GM18519 (cell line): Measurements from ENCODE around the gene COPS6.

Experiments
- ATAC-seq: cut with Tn5 transposase; IDR thresholded peaks from one replicate; pipeline ENCODE4 v1.9.1; 2021; ENCODE audit warnings: mild to moderate bottlenecking, moderate library complexity; ENCODE audit not compliant: unreplicated experiment, low FRiP score

The COPS6 gene

DNA sequence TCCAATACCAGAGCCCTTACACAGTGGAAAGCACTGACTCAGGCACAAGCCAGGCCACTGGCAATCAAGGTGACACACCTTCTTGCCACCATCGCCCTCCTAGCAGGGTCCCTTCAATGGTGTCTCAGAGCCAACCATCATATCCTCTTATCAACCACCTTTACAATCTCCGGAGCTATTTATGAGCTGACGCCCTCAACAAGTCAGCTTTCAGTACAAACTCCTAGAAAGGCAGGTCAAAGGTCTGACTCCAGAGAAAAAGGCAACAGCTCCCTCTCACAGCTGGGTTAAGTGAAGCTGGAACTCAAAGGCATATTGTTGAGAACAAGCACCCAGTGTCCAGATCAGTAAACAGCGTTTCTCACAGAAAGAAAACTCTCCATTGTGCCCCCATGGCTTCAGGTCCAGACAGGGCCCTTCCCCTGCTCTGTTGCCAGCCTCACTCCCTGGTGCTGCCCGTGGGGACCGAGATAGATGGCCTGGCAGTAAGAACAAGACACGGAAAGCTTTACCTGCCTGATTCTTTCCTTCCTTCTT is 9.7 kb upstream of the COPS6 start:
- ATAC-seq, result no peak

DNA sequence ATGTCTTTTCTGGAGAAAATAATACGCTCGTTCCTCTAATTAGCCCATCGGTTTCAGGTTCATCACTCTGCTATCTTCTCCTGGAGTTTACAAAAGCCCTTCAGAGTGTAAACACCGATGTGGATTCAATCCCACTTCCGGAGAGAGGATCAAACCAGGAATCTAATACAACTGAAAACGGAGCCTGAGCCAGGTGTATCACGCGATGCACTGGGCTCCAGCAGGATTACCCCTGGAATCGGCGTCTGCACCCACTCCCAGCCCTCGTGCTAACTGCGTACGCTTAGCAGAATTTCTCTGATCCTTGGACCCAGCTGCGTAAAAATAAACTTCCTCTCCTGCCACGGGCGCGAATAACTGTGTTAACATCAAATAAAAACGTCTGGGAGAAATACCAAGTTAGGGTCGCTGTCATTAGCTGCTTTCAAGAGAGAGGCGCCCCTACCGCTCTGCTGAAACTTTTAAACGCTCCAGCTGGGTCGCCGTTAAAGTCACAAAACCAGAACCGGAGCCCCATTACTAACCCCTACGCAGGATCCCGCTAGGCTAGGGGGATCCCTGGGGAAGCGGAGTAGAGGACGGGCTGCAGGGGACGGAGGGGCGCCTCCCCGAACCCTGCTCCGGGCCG is 7.7 kb upstream of the COPS6 start:
- ATAC-seq, result no peak

DNA sequence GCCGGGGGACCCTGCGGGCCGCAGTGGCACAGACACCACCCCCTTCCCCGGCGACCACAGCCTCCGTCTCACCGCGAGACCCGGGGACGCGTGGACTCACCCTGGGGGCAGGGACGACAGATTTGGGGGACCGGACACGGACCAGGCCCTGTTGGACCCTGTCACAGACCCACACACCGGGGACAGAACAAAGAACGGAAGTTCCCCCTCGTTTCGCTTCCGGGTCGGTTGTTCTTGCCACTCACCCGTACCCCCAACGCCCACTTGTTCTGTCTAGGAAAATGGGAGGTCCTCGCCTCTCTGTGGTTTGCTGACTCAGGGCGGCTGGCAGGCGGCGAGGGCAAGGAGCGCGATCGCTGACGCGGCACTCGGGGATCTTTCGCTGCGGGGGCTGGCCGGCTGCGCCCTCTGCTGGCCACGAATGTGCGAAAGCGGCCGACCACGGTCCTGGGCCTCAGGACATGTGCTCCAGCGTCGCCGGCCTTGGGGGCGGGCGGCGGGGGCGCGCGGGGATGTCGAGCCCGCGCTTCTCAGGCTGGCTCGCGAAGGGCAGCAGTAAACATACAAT is 7.2 kb upstream of the COPS6 start, which contains the start of gene ZNF3:
TSS of gene ZNF3 (minus strand) at position 189 of the 568 bp plus-strand sequence. CDS start 4,366 bp downstream, outside the sequence.
- ATAC-seq, result peak; percentile 45

DNA sequence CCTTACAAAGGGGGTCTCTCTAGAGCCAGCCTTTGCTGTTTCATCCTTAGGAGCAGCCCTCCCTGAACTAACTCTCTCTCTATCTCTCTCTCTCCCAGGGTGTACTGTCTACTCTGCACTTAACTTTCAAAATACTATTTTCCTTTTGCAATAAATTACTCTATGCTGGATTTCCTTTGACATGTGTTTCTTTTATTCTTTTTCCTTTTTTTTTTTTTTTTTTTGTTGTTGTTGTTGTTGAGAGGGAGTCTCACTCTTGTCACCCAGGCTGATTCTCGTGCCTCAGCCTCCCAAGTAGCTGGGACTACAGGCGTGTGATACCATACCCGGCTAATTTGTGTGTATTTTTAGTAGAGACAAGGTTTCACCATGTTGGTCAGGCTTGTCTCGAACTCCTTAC is 5.8 kb upstream of the COPS6 start:
- no peak for ATAC-seq

DNA sequence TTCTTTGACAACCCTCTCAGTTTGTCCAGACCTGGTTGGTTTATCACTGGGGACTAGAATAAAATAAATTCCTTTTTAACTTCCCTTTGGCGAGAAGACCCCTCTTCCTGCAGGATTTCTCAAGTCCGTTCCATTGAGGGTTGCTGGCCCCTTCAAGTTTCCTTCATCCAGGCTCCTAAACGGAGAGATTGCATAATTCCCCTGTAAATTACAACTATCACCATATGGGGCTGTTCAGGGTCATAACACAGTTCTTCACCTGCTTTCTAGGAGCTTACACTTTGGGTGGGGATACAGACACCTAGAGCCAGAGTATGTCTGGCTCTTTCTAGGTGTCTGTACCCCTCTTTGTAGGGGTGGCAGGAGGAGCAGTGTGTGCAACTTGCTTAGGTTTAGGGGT is 3.3 kb upstream of the COPS6 start:
- no peak for ATAC-seq

DNA sequence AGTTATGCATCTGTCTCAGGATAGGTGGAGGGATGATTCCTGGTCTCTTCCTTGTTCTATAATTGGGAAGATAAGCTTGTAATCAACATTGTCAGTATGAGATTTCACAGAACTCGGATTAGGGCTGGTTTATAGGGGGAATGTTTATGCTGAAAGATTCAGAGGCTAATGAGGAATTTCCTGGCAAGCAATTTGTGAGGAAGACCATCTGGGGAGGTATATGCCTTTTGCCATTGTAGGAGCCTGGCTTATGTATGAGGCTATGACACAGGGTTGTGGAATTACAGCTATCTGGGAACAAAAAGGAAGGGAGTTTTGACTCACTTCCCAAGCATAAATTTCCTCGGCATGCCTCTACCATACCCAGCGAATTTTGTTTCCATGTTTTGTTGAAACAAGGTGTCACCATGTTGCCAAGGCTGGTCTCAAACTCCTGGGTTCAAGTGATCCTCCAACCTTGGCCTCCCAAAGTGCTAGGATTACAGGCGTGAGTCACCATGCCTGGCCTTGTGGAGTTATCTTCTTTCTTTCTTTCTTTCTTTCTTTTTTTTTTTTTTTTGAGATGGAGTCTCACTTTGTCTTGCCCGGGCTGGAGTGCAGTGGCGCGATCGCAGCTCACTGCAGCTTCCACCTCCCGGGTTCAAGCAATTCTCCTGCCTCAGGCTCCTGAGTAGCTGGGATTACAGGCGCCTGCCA is 1.6 kb upstream of the COPS6 start:
- no peak for ATAC-seq

DNA sequence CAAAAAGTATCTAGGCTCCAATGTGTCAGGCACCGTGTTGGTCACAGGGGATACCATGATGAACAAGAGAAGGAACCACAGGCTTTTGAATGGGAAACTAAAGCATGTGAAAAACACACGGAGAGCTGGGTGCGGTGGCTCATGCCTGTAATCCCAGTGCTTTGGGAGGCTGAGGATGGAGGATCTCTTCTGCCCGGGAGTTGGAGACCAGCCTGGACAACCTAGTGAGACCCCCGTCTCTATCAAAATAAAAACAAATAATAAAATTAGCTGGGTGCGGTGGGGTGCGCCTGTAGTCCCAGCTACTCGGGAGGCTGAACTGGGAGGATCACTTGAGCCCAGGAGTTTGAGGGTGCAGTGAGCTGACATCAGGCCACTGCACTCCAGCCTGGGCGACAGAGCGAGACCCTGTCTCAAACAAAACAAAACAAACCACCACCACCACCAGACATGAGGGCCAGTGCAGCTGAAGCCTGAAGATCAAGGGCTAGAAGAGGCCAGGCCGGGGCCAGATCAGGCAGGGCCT is 611 bp upstream of the COPS6 start:
- ATAC-seq, result no peak

DNA sequence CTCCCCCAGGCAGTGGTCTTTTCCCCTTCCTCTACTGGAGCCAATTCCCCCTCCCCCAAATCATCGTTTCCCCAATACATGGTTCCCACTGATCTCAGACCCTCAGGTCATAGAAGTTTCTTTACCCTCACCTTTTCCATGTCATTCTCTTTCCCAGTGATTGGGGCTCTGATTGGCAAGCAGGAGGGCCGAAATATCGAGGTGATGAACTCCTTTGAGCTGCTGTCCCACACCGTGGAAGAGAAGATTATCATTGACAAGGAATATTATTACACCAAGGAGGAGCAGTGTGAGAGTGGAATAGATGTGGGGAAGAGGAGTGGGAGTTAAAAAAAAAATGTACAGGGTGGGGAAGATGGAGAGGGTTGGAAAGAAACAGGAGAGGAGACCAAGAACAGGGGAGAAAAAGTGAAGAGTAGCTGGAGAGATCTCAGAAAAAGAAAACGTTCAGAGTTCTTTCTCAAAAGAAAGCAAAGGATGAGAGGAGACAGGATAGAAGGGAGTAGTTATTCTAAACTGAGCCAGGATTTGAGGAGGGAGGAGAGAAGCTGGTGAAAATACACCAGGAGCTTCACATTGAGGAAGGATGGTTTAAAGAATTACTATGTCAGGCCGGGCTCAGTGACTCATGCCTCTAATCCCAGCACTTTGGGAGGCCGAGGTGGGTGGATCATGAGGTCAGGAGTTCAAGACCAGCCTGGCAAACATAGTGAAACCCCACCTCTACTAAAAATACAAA is 858 bp downstream of the COPS6 start:
- no peak for ATAC-seq

DNA sequence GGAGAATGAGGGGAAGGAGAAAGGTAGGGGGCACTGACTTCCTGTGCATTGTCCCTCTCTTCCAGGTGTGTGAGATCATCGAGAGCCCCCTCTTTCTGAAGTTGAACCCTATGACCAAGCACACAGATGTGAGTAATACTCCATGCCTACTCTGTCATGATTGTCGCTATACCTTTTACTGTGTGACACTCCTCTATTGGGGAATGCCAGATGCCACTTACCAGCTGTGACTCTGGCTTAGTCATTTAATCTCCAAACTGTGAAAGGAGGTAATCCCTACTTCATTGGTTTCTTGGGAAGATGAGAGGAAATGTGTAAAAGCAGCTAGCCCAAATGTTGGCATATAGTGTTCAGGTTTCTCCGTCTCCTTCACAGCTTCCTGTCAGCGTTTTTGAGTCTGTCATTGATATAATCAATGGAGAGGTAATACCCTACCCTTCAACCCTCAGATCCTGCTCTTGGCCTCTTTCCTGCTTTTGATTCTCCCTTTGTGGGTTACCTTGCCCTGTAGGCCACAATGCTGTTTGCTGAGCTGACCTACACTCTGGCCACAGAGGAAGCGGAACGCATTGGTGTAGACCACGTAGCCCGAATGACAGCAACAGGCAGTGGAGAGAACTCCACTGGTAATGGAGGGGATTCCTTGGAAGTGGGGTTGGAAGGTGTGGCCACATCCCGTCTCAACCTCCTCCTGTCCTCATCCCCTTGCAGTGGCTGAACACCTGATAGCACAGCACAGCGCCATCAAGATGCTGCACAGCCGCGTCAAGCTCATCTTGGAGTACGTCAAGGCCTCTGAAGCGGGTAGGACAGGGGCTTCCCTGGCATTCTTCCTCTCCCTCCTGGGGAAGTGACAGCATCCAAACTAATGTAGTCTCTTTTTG is 2.0 kb downstream of the COPS6 start:
- no peak for ATAC-seq

DNA sequence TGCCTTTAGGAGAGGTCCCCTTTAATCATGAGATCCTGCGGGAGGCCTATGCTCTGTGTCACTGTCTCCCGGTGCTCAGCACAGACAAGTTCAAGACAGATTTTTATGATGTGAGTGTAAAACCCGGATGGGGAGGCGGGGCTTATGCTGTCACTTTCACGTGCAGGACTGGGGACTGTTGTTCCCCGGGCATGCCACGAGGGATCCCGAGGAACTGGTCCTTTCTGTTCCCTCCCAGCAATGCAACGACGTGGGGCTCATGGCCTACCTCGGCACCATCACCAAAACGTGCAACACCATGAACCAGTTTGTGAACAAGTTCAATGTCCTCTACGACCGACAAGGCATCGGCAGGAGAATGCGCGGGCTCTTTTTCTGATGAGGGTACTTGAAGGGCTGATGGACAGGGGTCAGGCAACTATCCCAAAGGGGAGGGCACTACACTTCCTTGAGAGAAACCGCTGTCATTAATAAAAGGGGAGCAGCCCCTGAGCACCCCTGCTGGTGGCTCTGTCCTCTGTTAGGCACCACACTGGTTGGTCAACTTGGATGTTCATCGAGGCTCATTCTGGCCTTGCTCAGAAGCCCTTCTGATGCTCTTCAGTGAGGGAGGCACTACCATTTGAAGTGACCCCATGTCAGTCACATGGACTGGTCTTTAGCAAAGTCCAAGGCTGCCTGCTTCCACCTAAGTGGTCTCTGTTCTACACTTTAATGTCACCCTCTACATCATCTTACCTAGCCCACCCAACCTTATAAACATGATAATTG is 2.8 kb downstream of the COPS6 start:
- ATAC-seq, result no peak

DNA sequence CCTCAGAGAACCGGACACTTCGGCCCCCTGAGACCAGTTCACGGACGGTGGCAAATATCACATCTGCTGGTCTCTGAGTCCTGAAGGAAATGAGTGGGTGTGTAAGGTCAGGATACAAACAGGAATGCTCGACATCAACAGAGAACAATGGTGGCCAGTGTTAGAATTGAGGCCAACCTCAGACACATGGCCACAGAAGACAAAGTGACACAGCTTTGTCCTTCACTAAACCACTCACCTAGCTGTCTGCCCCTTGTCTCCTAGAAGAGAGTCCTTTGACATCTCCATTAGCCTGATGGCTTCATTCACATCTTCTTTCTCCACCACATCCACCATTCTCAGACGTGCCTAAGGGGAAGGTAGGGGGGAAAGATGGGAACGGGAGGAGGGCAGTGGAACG is 4.3 kb downstream of the COPS6 start:
- no peak for ATAC-seq

DNA sequence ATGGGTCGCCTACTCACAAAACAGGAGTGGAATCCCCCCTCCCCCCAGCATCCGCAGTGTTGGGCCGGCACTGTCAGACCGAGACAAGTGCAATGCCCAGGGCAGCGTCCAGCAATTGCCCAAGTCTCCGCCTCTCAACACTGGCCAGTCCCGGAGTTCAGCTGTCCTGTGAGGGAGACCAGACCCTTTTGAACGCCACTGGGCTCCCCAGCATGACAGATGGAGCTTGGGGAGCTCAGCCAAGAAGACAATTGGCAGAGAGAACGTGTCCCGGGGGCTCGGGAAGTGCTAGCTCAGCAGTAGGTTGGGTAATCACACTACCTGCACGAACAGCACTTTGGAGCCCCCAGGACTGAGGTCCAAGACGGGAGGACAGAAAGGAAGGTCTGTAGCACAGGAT is 4.7 kb downstream of the COPS6 start:
- ATAC-seq, result no peak

DNA sequence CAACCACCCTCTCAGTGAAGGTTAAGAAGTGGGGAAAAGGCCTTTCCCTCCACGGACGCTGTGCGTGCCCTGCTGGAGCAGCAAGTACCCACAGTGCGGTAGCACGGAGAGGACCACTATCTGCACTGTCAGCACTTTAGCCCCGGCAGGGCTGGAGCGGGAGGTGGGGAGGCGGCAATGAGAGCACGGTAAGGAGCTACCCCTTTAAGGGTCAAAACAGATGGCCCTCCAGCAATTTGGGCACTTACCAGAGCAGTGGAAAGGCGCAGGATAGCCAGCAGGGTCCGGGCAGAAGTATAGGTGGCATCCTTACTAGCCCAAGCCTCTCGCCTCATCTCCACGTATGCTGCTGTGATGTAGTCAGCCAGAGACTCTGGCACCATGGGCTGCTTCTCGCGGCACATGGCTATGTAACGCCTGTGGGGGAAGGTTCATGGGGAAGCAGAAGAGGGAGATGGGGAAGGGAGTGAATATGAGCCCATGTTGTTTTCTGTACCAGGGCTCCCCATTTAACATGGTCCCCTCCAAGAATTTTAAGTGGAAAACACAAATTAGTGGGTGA is 5.2 kb downstream of the COPS6 start:
- no peak for ATAC-seq

DNA sequence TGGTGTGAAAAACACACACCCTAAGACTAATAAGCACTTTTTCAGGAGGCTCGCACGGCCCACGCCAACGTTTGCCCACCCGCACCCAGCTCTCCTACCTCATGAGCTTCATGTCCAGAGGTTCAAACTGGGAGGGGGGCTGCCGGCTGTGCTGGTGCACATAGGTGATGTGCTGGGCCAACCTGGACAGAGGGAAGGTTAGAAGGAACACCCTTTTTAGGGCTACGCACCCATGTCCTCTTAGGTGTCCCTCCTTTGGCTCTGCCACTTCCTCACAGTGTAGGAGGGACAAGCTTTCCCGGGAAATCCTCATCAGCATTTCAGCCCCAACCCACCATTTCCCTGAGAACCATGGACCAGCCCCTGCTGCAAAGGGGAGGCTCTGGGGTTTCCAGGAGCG is 6.5 kb downstream of the COPS6 start:
- ATAC-seq, result no peak

DNA sequence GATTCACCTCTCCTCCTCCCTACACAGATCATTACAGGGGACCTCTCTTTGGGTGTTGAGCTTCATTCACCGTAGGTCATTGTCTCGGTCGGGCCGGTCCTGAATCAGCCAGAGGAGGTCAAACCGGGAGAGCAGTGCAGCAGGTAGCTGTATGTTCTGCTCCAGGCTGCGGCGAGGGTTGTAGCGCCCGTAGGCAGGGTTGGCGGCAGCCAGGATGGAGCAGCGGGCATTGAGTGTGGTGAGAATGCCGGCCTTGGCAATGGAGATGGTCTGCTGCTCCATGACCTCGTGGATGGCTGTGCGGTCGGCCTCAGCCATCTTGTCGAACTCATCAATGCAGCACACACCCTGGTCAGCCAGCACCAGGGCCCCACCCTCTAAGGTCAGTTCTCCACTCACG is 6.9 kb downstream of the COPS6 start:
- no peak for ATAC-seq

DNA sequence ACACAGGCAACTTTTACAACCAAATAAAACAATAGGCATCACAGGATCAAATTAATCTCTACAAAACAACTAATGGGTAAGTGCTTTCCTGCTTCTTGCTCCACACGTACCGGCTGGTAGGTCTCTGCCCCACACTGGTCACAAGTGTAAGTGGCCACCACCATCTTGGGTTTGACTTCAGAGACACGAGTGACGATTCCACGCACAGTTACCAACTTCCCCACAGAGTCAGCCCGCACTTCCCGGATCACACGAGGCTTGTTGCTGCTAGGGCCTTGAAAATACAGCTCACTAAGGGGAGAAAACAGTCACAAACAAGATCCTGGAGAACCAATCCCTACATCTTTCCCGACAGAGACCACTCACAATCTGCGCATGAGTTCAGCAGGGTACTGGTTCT is 10.1 kb downstream of the COPS6 start:
- ATAC-seq, result no peak

DNA sequence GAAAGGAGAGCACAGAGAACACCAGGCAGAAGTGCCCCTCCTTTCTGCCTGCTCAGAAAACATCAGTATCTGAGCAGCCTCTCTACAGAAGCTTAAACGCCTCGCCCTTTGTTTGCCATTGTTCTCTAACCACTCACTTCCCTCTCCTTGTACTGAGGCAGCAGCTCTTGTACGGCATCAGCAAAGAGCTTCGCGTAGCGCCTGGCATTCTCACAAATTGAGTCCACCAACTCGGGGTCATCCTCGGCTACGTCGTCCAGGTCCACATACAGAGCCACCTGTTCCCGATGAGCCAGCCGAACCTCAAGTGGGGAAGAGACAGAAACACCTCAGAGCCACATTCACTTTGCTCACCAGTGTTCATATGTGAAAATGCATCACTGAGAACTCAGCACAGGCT is 10.7 kb downstream of the COPS6 start:
- no peak for ATAC-seq

DNA sequence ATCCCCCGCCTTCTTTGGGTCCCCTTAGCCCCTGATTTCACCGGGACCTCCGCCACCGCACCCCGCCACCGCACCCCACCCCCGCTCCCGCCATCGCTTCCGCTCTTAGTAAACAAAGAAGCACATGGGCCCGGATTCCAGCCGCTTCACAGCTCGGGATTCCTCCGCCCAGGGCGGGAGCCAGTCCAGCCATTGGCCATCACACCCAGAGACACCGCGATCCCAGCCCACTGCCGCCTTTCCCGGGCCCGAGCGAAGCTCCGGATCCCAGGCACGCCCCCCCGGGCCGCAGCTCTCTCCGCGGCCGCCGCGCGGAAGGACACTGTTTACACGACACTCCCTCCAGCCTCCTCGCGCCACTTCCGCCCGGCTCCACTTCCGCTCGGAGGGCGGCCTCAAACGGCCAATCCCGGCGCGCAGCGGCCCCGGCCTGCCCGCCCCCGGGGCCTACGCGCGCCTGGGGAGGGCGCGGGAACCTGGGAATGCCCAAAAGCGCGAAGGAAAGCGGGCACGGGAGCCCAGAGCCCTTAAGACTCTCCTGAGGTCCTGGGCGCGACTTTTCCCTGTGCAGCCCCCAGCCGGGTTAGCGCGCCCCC is 11.7 kb downstream of the COPS6 start:
- no peak for ATAC-seq
